MV-4-11 (cell line): ENCODE results near the gene HOMER2.
A peak's percentile ranks its signal among the peaks of the same experiment; 100 is the strongest.
"Not testable (repeated sequence)": the region's sequence is repeated elsewhere in the genome, so short reads cannot be mapped to it uniquely, and the experiment has no call there.

Experiments used
- DNase-seq: peaks from one replicate; lab custom pipeline; 2025; lab: John Stamatoyannopoulos, UW

The HOMER2 gene

GRCh38 chr15:82952158-82953081 is at the start of gene HOMER2:
TSS of gene HOMER2 (minus strand) at chr15:82952720. CDS start at chr15:82952535, 185 bp downstream.
- no peak for DNase-seq

GRCh38 chr15:83000672-83001031 is 48.1 kb upstream of the HOMER2 start:
- not testable (repeated sequence) for DNase-seq

GRCh38 chr15:82999905-83000671 is 47.6 kb upstream of the HOMER2 start:
- peak; percentile 61 for DNase-seq

DNA sequence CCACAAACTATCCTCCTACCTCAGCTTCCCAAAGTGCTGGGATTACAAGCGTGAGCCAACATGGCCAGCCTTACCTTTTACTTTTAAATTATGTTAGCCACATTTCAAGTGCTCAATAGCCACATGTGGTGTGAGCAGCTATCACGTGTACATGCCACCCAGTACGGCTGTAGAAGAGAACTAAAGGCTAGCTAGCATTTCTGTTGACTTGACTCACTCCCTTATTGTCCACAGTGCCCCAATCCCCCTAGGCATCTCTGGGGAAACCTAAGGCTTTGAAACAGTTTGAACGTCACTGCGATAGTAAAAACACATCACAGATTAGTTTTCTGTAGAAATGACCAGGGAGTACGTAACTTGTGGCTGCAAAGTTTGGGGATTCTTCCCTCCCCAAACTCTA is 46.9 kb upstream of the HOMER2 start:
- no peak for DNase-seq

DNA sequence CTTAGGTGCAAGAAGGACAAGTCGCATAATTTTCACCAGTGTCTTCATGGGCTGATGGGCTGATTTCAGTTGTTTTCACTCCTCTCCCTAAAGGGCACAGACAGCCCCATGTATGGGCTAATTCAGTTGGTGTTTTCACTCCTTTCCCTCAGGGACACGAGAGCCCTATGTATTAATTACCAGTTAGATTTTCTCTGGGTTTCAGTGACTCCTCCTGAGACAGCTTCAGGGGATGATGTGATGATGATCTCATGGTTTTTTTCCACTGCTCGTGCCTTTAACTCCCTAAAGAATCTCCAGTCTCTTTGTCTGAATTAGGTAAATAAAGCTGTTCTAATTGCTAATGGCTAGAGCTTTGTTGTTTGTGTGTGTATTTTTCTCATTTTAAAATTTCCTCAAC is 43.4 kb upstream of the HOMER2 start:
- no peak for DNase-seq

DNA sequence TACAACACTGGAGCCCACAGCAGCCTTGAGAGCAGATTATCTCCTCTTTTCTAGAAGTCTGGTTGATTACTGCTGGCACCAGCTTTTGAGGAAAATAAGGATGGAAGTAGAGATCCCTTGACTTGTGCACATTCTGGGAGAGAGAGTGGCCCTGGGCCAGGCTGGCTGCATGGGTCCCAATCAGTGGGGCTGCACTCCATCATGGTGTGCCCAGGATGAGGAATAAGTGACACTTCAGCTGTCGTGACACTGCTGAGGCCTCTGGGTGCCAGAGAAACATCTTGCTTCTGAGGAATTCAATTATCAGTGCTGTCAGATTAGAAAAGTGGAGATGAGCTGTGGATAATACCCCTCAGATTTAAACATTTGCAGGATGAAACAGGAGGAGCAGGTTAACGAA is 42.6 kb upstream of the HOMER2 start:
- DNase-seq: no peak

GRCh38 chr15:82993144-82993543 is 40.6 kb upstream of the HOMER2 start:
- DNase-seq: no peak

DNA sequence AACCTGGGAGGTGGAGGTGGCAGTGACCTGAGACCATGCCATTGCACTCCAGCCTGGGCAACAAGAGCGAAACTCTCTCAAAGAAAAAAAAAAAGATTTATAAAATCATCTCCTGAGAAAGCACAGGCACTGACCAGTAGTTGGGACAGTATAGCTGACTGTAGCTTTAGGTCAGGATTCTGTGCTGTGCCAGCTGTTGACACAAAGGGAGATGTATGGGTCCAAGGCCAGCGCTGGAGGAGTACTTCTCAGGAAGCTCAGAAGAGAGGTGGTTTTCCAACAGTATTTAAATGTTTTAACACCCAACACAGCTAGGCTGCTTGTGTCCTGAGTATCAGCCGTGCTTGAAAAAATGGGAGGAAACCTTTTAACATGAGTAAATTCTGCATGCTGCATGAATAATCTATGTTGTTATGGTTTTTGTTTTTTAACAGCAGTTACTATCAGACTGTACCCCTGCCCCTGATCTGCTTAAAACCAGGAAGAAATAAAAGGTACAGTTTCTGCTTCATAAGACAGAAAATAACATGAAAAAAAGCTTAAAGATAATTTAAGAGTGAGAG is 40.0 kb upstream of the HOMER2 start:
- DNase-seq: no peak

- no peak for DNase-seq
Measured at GRCh38 chr15:82986442-82986780, 33.9 kb upstream of the HOMER2 start.

DNA sequence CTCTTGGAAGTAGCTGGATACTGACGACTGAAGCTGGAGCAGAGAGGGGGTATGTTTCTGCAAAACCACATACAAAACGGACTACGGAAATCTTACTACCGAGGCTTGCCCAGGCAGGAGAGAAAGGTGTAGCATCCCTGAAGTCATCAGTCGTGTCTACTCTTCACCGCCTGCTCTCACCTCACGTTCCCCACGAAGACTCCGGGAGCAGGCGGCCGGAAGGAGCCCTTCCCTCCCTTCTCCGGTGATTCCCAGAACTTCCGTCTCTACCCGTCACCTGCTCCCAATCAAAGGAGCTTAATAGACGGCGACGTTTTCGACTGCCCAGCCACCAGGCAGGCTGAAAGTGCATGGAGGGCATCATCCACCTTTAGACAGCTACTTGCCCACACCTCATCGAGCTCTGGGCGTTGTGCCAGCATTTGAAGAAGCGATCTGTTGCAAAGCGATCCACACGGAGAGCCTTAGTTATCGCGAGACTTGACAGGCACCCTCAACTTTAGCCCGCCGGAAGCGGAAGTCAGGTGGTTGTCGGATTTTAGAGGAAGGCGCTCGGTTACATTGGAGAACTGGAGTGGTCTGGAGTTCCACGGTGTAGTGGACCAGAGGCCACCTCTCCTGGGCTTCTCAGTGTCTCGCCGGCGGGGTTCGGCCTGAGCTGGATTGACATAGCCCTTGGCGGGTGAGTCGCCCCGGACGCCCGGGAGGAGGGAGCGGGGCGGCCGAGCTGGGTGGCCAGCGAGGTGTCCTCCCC is 33.3 kb upstream of the HOMER2 start, which contains the start of gene RAMAC:
Gene RAMAC, plus strand, starts transcription at position 523 of the 754 bp plus-strand sequence. CDS start 2,809 bp downstream, outside the sequence.
- DNase-seq: peak; percentile 94

GRCh38 chr15:82980981-82981380 is 28.5 kb upstream of the HOMER2 start:
- no peak for DNase-seq

DNA sequence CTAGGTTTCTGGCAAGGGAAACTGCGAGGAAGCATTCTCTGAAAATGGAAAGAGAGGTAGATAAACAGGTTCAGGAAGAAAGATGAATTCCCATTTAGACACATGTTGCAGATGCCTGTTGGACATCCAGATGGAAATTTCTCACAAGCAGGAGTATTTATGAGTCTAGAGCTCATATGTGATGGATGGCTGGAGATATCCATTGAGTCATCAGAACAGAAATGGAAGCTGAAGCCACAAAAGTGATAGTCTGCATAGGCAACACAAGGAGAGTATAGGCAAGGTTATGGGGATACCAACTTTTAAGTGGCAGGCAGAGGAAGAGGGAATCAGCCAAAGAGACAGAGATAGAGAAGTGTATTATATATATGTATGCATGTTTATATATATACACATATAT is 27.2 kb upstream of the HOMER2 start:
- DNase-seq: no peak

- DNase-seq: no peak
Measured at GRCh38 chr15:82978438-82978837, 25.9 kb upstream of the HOMER2 start.

- no peak for DNase-seq
Measured at GRCh38 chr15:82977076-82977475, 24.6 kb upstream of the HOMER2 start.

- DNase-seq: no peak
Measured at GRCh38 chr15:82972990-82973389, 20.5 kb upstream of the HOMER2 start.

DNA sequence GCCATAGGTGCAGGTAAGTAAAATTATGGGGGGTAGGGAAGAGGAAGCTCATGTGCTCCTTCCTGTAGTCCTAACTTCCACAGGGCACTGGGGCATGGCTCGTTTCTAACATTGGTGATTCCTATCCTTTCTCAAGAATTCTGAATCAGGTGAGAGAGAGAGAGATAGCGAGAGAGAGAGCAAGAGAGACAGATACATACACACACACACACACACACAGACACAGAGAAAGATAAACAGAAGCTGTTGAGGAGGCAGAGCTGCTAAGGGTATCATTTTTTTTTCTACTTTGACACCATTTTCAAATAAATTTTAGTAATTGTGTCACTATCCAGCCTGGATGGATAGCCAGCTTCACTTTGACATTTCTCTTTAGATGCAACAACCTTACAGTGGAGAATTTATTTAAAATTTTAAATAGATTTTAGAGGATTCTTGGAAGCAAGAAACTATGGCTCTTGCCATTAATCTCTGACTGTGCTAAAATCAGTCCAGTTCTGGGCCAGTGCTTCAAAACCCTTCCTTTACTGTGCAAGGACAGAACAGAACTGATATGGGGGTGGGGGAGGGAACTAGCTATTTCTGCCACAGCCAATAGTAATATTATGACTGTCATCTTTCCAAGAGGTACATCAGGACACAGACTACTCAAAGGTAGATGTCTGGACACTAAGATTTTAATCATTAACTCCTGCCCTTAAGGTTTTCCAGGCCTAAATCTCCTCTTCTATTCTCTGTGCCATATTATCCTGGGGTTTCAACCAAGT is 18.9 kb upstream of the HOMER2 start:
- DNase-seq: no peak

GRCh38 chr15:82970696-82971095 is 18.2 kb upstream of the HOMER2 start:
- no peak for DNase-seq

- DNase-seq: no peak
Measured at GRCh38 chr15:82970078-82970686, 17.7 kb upstream of the HOMER2 start.

DNA sequence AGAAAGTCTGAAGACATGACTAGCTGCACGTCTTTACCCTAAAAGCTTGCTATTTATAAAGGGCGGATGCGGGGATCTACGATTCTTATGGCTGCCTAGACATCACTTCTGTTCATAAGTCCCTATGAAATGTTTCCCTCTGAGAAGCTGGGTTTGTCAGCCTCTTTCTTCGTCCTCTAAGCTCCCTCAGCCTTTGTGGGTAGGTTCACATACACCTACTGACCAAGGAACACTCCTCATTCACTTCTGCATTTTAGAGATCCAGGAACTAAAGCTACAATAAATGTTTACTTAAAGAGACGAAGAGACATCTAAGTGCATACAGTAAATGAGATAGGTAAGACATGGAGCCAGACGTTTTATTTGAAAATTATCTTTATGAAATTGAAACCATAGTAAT is 16.8 kb upstream of the HOMER2 start:
- DNase-seq: peak; percentile 43

DNA sequence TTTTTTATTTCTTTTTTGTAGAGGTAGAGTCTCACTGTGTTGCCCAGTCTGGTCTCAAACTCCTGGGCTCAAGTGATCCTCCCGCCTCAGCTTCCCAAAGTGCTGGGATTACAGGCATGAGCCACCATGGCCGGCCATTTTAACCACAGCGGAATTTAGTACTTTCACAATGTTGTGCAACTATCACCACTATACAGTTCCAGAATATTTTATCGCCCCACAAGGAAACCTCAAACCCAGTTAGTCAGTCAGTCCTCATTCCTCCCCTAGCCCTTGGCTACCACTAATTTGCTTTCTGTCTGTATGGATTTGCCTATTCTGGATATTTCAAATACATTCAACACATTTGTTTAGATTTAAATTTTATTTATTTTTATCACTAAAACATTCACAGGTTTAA is 15.5 kb upstream of the HOMER2 start:
- peak; percentile 87 for DNase-seq

- DNase-seq: peak; percentile 56
Measured at GRCh38 chr15:82966671-82967071, 14.2 kb upstream of the HOMER2 start.
